Ishikawa (cell line): Measurements from ENCODE around the gene PPP1R9A.

Source experiments
- CEBPB ChIP-seq: IDR thresholded peaks from 2 replicates; pipeline ENCODE4 v1.6.1; 2012
- CREB1 ChIP-seq: IDR thresholded peaks from 2 replicates; pipeline ENCODE4 v1.6.1; 2012; ENCODE audit warnings: low read depth
- EGR1 ChIP-seq: IDR thresholded peaks from 2 replicates; pipeline ENCODE4 v1.6.1; 2012
- EP300 ChIP-seq: IDR thresholded peaks from 2 replicates; pipeline ENCODE4 v1.6.1; 2012; ENCODE audit warnings: borderline replicate concordance
- FOXM1 ChIP-seq: IDR thresholded peaks from 2 replicates; pipeline ENCODE4 v1.6.1; 2012; ENCODE audit warnings: low read depth, borderline replicate concordance
- MAX ChIP-seq: IDR thresholded peaks from 2 replicates; pipeline ENCODE4 v1.6.1; 2012
- NFIC ChIP-seq: IDR thresholded peaks from 2 replicates; pipeline ENCODE4 v1.6.1; 2012
- RAD21 ChIP-seq: IDR thresholded peaks from 2 replicates; pipeline ENCODE4 v1.6.1; 2012; ENCODE audit warnings: low read depth
- REST ChIP-seq: IDR thresholded peaks from 2 replicates; pipeline ENCODE4 v1.6.1; 2012; ENCODE audit warnings: low read depth, mild to moderate bottlenecking
- TAF1 ChIP-seq: IDR thresholded peaks from 2 replicates; pipeline ENCODE4 v1.6.1; 2012; ENCODE audit warnings: low read depth, mild to moderate bottlenecking
- TCF12 ChIP-seq: IDR thresholded peaks from 2 replicates; pipeline ENCODE4 v1.6.1; 2012; ENCODE audit warnings: low read depth
- TEAD4 ChIP-seq: IDR thresholded peaks from 2 replicates; pipeline ENCODE4 v1.6.1; 2012
- USF1 ChIP-seq: IDR thresholded peaks from 2 replicates; pipeline ENCODE4 v1.6.1; 2012
- YY1 ChIP-seq: IDR thresholded peaks from 2 replicates; pipeline ENCODE4 v1.6.1; 2012; ENCODE audit warnings: low read depth
- ZBTB7A ChIP-seq: IDR thresholded peaks from 2 replicates; pipeline ENCODE4 v1.6.1; 2012; ENCODE audit warnings: low read depth

The PPP1R9A gene

GRCh38 chr7:95169678-95170077, 262.3 kb downstream of the PPP1R9A start:
- no peak for TF ChIP-seq REST
- TF ChIP-seq TEAD4: 0 out of 2 replicates have a peak, but pooled peaks have one; percentile 19

GRCh38 chr7:95172420-95172819, 265.0 kb downstream of the PPP1R9A start:
- no peak for TF ChIP-seq YY1
- no peak for TF ChIP-seq TEAD4
- no peak for TF ChIP-seq MAX
- TF ChIP-seq REST: no peak
- no peak for TF ChIP-seq TCF12
- no peak for TF ChIP-seq EGR1
- no peak for TF ChIP-seq NFIC
- no peak for TF ChIP-seq TAF1
- no peak for TF ChIP-seq CEBPB

GRCh38 chr7:95190515-95190914, 283.1 kb downstream of the PPP1R9A start:
- TF ChIP-seq FOXM1: no peak
- TF ChIP-seq TAF1: no peak
- TF ChIP-seq TCF12: no peak
- no peak for TF ChIP-seq MAX
- no peak for TF ChIP-seq USF1
- no peak for TF ChIP-seq ZBTB7A
- TF ChIP-seq NFIC: no peak
- TF ChIP-seq EGR1: no peak

- TF ChIP-seq MAX (no peak), CEBPB (no peak), TEAD4 (no peak), EGR1 (no peak), REST (no peak), RAD21 (no peak), CREB1 (no peak)
Observed at GRCh38 chr7:95191795-95192194, 284.4 kb downstream of the PPP1R9A start.

GRCh38 chr7:95198863-95199262, 291.5 kb downstream of the PPP1R9A start:
- TF ChIP-seq TAF1: no peak
- no peak for TF ChIP-seq CREB1
- TF ChIP-seq EGR1: no peak
- TF ChIP-seq YY1: no peak
- no peak for TF ChIP-seq MAX
- no peak for TF ChIP-seq TCF12
- TF ChIP-seq REST: no peak
- TF ChIP-seq EP300: no peak
